Thoracic aorta (tissue), 2 donors: ENCODE results near the gene OVOL3. TPM values are rescaled to one million over a fixed set of nuclear protein-coding genes. Genes with fewer than 3 reads are reported as not detected.

ENCODE experiments used
- ATAC-seq: fragments of 150-250 bp; one replicate; pipeline ENCODE4 v1.8.0; 2017; ENCODE audit warnings: low read depth; ENCODE audit not compliant: insufficient number of reproducible peaks, low FRiP score
- DNase-seq: peaks from one replicate; pipeline ENCODE4 v3.0.0-alpha.2; 2020; ENCODE audit warnings: low spot score
- H3K27ac ChIP-seq, 2 donors: fragments of 200-600 bp; sonication (generic); 1 replicate in 1 of 2; 2 replicates in 1 of 2; pipeline ENCODE4 v1.5.1; 2016; ENCODE audit warnings: mild to moderate bottlenecking in 2 of 2, moderate library complexity in 2 of 2
- H3K27me3 ChIP-seq: fragments of 200-600 bp; sonication (generic); replicated peaks from 2 replicates; pipeline ENCODE4 v1.6.0; 2016; ENCODE audit warnings: mild to moderate bottlenecking; ENCODE audit not compliant: insufficient read depth
- H3K36me3 ChIP-seq: fragments of 200-600 bp; sonication (generic); one replicate; pipeline ENCODE4 v1.5.1; 2016
- H3K4me1 ChIP-seq, 2 donors: fragments of 200-600 bp; sonication (generic); 1 replicate in 1 of 2; 2 replicates in 1 of 2; pipeline versions ENCODE4 v1.5.1 to v1.6.0; 2016; ENCODE audit warnings: low read depth in 2 of 2, mild to moderate bottlenecking in 1 of 2; ENCODE audit not compliant: control insufficient read depth in 1 of 2
- H3K4me3 ChIP-seq: fragments of 200-600 bp; sonication (generic); 2 replicates; pipeline ENCODE4 v1.5.1; 2016; ENCODE audit warnings: mild to moderate bottlenecking
- H3K9me3 ChIP-seq: fragments of 200-600 bp; sonication (generic); 2 replicates; pipeline ENCODE4 v1.5.1; 2016
- total RNA-seq, 2 donors: library from RNA; depleted of rRNA; stranded (reverse); fragments of >200 nt; gene quantifications; one replicate each; pipeline versions ENCODE4 v1.1.0 to v1.2.3, GENCODE V29; 2016
- TF ChIP-seq, protein P1 (sequence below): fragments of 200-600 bp; sonication (generic); IDR thresholded peaks from one replicate; pipeline ENCODE4 v1.5.1; 2019; ENCODE audit warnings: antibody characterized with exemption

OVOL3 gene
- total RNA-seq, 2 donors from 2014 or later = not detected

DNA sequence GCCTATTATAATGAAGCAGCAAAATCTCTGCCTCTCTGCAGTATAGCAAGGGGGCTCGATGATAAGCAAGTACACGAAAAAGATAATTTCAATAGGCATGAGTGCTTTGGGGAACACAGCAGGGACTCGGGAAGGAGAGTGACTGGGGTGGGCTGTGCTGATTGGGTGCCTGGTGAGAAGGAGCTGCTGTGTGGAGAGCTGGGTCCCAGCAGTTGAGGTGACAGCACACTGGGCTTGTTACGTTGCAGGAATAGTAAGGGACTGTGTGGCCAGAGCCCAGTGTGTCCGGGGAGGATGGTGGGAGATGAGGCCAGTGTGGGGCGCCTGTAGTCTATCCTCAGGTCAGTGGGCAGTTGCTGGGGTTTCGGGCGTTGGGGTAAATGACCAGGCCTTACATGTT, 38.9 kb upstream of the OVOL3 start:
- no peak for DNase-seq
- Histone ChIP-seq H3K4me3 (no peak overlapping the region), H3K27ac (no peak overlapping the region), H3K36me3 (no peaks in the 10 kb centered on the region), H3K4me1 (no peaks in the 10 kb centered on the region), H3K27me3 (no peaks in the 10 kb centered on the region), H3K9me3 (no peaks in the 10 kb centered on the region)
- no peak for ATAC-seq
- TF ChIP-seq, protein P1, sequence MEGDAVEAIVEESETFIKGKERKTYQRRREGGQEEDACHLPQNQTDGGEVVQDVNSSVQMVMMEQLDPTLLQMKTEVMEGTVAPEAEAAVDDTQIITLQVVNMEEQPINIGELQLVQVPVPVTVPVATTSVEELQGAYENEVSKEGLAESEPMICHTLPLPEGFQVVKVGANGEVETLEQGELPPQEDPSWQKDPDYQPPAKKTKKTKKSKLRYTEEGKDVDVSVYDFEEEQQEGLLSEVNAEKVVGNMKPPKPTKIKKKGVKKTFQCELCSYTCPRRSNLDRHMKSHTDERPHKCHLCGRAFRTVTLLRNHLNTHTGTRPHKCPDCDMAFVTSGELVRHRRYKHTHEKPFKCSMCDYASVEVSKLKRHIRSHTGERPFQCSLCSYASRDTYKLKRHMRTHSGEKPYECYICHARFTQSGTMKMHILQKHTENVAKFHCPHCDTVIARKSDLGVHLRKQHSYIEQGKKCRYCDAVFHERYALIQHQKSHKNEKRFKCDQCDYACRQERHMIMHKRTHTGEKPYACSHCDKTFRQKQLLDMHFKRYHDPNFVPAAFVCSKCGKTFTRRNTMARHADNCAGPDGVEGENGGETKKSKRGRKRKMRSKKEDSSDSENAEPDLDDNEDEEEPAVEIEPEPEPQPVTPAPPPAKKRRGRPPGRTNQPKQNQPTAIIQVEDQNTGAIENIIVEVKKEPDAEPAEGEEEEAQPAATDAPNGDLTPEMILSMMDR = no peak

DNA sequence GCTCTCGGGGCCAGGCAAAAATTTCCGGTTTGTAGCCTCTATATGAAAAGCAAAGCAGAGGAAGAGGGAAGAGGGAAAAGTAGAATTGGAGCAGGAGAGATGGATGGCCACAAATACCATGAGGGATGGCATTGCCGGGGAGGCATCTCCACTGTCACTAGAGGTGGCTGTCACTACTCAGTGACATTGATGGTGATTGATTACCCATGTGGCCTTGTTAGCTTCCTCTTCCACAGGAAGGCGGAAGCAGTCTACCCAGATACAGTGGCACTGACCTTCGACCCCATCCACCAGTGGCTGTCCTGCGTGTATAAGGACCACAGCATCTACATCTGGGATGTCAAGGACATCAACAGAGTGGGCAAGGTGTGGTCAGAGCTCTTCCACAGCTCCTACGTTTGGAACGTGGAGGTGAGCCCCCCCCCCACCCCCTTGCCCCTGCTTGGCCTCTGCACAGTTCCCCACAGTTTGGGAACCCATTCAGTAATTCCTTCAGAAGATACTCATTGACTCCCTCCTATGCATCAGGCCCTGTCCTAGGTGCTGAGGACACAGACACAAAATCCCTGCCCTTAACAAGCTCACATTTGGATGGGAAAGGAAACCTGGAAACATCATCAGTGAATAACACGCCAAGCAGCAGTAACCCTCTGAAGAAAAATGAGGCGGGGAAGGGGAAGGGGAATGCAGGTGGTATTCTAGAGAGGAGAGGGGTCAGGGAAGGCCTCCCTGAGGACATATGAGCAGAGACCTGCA, 37.6 kb upstream of the OVOL3 start:
- Histone ChIP-seq H3K9me3 (no peaks in the 10 kb centered on the region), H3K36me3 (no peaks in the 10 kb centered on the region), H3K4me1 (no peaks in the 10 kb centered on the region), H3K27me3 (no peaks in the 10 kb centered on the region), H3K4me3 (no peak overlapping the region), H3K27ac (no peak overlapping the region)
- no peak for ATAC-seq
- TF ChIP-seq, protein P1 = no peak
- no peak for DNase-seq

DNA sequence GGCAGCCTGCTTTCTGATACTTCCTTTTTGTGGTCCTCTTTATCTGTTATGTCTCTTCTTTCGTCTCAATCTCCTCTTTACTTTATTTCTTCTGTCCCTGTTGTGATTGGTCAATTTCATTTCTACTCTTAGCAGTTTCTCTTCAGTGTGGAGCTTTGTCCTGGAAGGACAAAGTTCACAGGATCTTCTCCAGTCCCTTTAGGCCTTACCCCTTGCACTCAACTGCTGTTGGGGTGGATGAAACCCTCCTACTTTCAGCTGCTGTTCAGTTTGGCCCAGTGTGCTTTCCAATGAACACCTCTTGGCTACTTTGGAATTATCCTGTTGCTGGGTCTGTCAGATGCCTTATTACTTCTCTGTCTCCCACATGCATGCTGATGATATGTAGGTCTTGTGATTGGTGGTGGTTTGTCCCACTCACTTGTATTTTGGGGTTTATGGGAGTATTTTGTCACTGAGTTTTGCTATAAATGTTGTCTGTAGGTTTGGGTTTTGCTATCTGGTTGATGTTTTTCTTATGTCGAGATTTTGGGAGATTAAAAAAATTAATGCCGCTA, 31.5 kb upstream of the OVOL3 start:
- Histone ChIP-seq H3K27ac (no peak overlapping the region), H3K27me3 (no peaks in the 10 kb centered on the region), H3K9me3 (no peaks in the 10 kb centered on the region), H3K4me1 (no peaks in the 10 kb centered on the region), H3K4me3 (no peak overlapping the region), H3K36me3 (no peaks in the 10 kb centered on the region)
- no peak for DNase-seq
- no peak for ATAC-seq
- TF ChIP-seq, protein P1 = no peak

DNA sequence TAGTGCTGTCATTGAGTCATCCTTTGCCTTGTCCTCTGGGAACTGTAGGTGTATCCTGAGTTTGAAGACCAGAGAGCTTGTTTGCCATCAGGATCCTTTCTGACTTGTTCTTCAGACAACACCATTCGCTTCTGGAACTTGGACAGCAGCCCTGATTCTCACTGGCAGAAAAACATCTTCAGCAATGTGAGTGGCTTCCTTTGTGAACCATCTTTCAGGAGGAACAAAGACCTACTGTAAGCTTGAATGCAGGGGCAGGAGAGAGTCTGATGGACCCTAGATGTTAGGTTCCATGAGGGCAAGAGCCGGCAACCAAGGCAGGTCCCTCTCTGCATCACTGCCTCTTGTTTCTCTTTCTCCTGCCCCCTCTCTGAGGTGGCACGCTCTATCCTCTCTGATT, 29.6 kb upstream of the OVOL3 start:
- no peak overlapping the region for H3K27ac ChIP-seq
- no peak overlapping the region for H3K4me3 ChIP-seq
- H3K36me3 ChIP-seq = no peaks in the 10 kb centered on the region
- ATAC-seq (no peak), DNase-seq (no peak)
- no peaks in the 10 kb centered on the region for H3K9me3 ChIP-seq
- no peaks in the 10 kb centered on the region for H3K4me1 ChIP-seq
- no peaks in the 10 kb centered on the region for H3K27me3 ChIP-seq
- TF ChIP-seq, protein P1 = no peak

DNA sequence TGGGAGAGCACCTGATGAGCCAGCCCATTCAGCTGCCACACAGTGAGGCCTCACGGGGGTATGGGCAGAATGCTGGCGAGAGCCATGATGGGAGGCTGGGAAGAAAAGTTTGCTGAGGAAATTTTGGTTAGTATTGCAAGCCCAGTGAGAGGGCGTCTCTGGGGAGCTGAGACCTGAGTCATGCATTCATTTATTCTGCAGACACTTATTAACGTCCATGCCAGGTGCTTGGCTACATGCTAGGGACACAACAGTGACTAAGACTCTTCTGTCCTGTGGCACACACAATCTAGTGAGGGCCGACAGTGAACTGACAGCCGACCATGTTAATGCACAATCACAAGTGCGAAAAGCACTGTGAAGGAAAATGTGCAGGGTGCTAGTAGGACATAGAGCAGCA, 29.0 kb upstream of the OVOL3 start:
- Histone ChIP-seq H3K4me3 (no peak overlapping the region), H3K4me1 (no peaks in the 10 kb centered on the region), H3K9me3 (no peaks in the 10 kb centered on the region), H3K36me3 (no peaks in the 10 kb centered on the region), H3K27ac (no peak overlapping the region), H3K27me3 (no peaks in the 10 kb centered on the region)
- TF ChIP-seq, protein P1 = no peak
- DNase-seq (no peak), ATAC-seq (no peak)
